Heart left ventricle (tissue), 16 donors: Measurements from ENCODE around the gene RSPO4. TPM values are rescaled to one million over a fixed set of nuclear protein-coding genes. Genes with fewer than 3 reads are reported as not detected.

Experiments
- ATAC-seq, 4 donors: fragments of 200-7000 bp; cut with Tn5 transposase; one replicate each; pipeline ENCODE4 v1.9.1; 2020 to 2022; ENCODE audit warnings: moderate library complexity in 4 of 4, mild to moderate bottlenecking in 3 of 4, moderate number of reproducible peaks in 1 of 4
- DNase-seq, 5 donors: peaks; one replicate each; pipeline ENCODE4 v3.0.0-alpha.2; 2020
- H3K27ac ChIP-seq, 12 donors: fragments of 200-600 bp; sonication (generic) in 4 of 12; one replicate each; pipeline versions ENCODE4 v1.5.0 to v1.8.0; 2016 to 2022; ENCODE audit warnings: mild to moderate bottlenecking in 2 of 12
- H3K27me3 ChIP-seq, 9 donors: fragments of 200-600 bp; sonication (generic) in 2 of 9; one replicate each; pipeline versions ENCODE4 v1.5.1 to v1.8.0; 2016 to 2022; ENCODE audit warnings: mild to moderate bottlenecking in 3 of 9
- H3K36me3 ChIP-seq, 9 donors: fragments of 200-600 bp; sonication (generic) in 2 of 9; one replicate each; pipeline versions ENCODE4 v1.5.0 to v1.8.0; 2018 to 2022; ENCODE audit warnings: mild to moderate bottlenecking in 2 of 9
- H3K4me1 ChIP-seq, 12 donors: fragments of 200-600 bp; sonication (generic) in 4 of 12; one replicate each; pipeline versions ENCODE4 v1.5.0 to v1.8.0; 2016 to 2022; ENCODE audit warnings: mild to moderate bottlenecking in 3 of 12
- H3K4me3 ChIP-seq, 12 donors: fragments of 200-600 bp; sonication (generic) in 4 of 12; one replicate each; pipeline versions ENCODE4 v1.5.0 to v1.8.0; 2017 to 2022; ENCODE audit warnings: mild to moderate bottlenecking in 9 of 12, moderate library complexity in 4 of 12
- H3K9me3 ChIP-seq, 12 donors: fragments of 200-600 bp; sonication (generic) in 4 of 12; one replicate each; pipeline versions ENCODE4 v1.5.0 to v1.8.0; 2016 to 2022; ENCODE audit warnings: mild to moderate bottlenecking in 1 of 12
- CTCF ChIP-seq, 12 donors: fragments of 200-600 bp; sonication (generic) in 4 of 12; IDR thresholded peaks; one replicate each; pipeline versions ENCODE4 v1.5.0 to v1.8.0; 2018 to 2022; ENCODE audit warnings: antibody characterized with exemption in 12 of 12, mild to moderate bottlenecking in 5 of 12
- POLR2A ChIP-seq, 2 donors: fragments of 450-650 bp; IDR thresholded peaks; one replicate each; pipeline ENCODE4 v1.6.1; 2017; ENCODE audit warnings: antibody characterized with exemption in 2 of 2, mild to moderate bottlenecking in 2 of 2, moderate library complexity in 2 of 2
- WGBS, 4 donors: extraction: QIAGEN DNeasy Blood & Tissue Kit in 2 of 4; methylation state at CpG; one replicate each; pipeline versions ENCODE4 v1.1.5 to v1.1.7; 2013 to 2018; 5-methylcytosine and 5-hydroxymethylcytosine counted together
- intact Hi-C, 10 donors: fragments of 100-400 bp; cut with DNase I; formaldehyde crosslinking; loops; one replicate each; pipeline versions ENCODE4 v1.11.1 to v1.14.2; 2022
- polyA plus RNA-seq, 2 donors: library from polyadenylated mRNA; stranded (reverse); fragments of 200-250 nt; gene quantifications; one replicate each; pipeline ENCODE4 v1.2.3, GENCODE V29; 2013
- total RNA-seq, 9 donors: library from RNA; depleted of rRNA in 2 of 9; stranded (reverse); fragments of >200 nt in 2 of 9; fragmentation: NEBNext Ultra II Directional in 3 of 9; extraction: Animal tissue kit (Norgen Biotek cat#: 25700) in 3 of 9; gene quantifications; one replicate each; pipeline versions ENCODE4 v1.1.0 to v1.2.4, GENCODE V29; 2016 to 2023
- donor health status: ischemic (EF 13 %, LVEDD 7.1; RV severe dilation, severe dysfunction).
- donor health status: healthy with polysubstance abuse.
- donor health status: DM: no; HTN: yes; CAD: no.
- donor health status: DM: no; HTN: no; CAD: no.
- donor health status: ischemic (EF 25% LVEDD 6.9; RV normal size, moderate dysfunction).
- donor health status: ischemic (EF 25% LVEDD 5.7; RV mildly dilated, moderate dysfunction).
- donor health status: healthy.
- donor health status: DM: yes; HTN: yes; CAD: no.
- donor health status: ischemic (EF 35%, LVEDD 5.7; RV mildly dilated, moderate dysfunction).
- donor health status: nonischemic (EF 11% LVEDD 7.7; RV severe dilation, severe dysfunction).
- donor health status: DM: yes; HTN: yes; CAD: no.
- donor health status: PGD.
- donor health status: ischemic (EF 29% LVEDD 5.4; RV normal size, mild dysfunction).
- donor health status: nonischemic (EF 23%, LVEDD 6.1; RV moderate dilation, normal function).

The RSPO4 gene
- total and polyA plus RNA-seq, 11 donors, result 0.04 to 0.27 (median 0.25) TPM; not detected in 8

- 58 to 69% (median 65%) methylated on average over 7 of the region's 7 CpGs for WGBS, 4 donors
- DNase-seq (no peak), ATAC-seq (no peak)
- Histone ChIP-seq H3K4me3 (no peak overlapping the region), H3K27me3 (peaks cover 0 to 6% (median 0%) of the 10 kb centered on the region in 9 donors), H3K4me1 (no peaks in the 10 kb centered on the region), H3K27ac (no peak overlapping the region), H3K9me3 (no peaks in the 10 kb centered on the region), H3K36me3 (no peaks in the 10 kb centered on the region)
- TF ChIP-seq POLR2A (IDR thresholded peaks at IDR 0.05) (no peak), CTCF (IDR thresholded peaks at IDR 0.05) (no peak)
- intact Hi-C loops, result no loop called here
Observed at GRCh38 chr20:1013566-1014340, 11.6 kb upstream of the RSPO4 start.

- no peak for TF ChIP-seq POLR2A (IDR thresholded peaks at IDR 0.05)
- no peak for TF ChIP-seq CTCF (IDR thresholded peaks at IDR 0.05)
- 44 to 55% (median 48%) methylated on average over 10 of the region's 10 CpGs for WGBS, 4 donors
Observed at GRCh38 chr20:1012359-1013168, 10.5 kb upstream of the RSPO4 start.

GRCh38 chr20:1010659-1011058 is 8.5 kb upstream of the RSPO4 start:
- ATAC-seq (no peak), DNase-seq (no peak)
- intact Hi-C loops, result no loop called here
- Histone ChIP-seq H3K4me3 (no peak overlapping the region), H3K4me1 (no peaks in the 10 kb centered on the region), H3K27ac (no peak overlapping the region), H3K27me3 (peaks cover 0 to 22% (median 0%) of the 10 kb centered on the region in 9 donors), H3K36me3 (no peaks in the 10 kb centered on the region), H3K9me3 (no peaks in the 10 kb centered on the region)
- TF ChIP-seq CTCF (IDR thresholded peaks at IDR 0.05) (no peak), POLR2A (IDR thresholded peaks at IDR 0.05) (no peak)
- 86 to 92% (median 90%) methylated on average over 5 to 6 of the region's 6 CpGs for WGBS, 4 donors

More at GRCh38 chr20:1012359-1013168, 10.5 kb upstream of the RSPO4 start:
- Histone ChIP-seq H3K4me1 (no peaks in the 10 kb centered on the region), H3K27me3 (peaks cover 0 to 14% (median 0%) of the 10 kb centered on the region in 9 donors), H3K27ac (no peak overlapping the region), H3K9me3 (no peaks in the 10 kb centered on the region), H3K36me3 (no peaks in the 10 kb centered on the region), H3K4me3 (no peak overlapping the region)
- ATAC-seq, result no peak
- no peak for DNase-seq
- intact Hi-C loops, result no loop called here

GRCh38 chr20:1005452-1006027 is 3.4 kb upstream of the RSPO4 start:
- H3K27ac ChIP-seq, result no peak overlapping the region
- no peaks in the 10 kb centered on the region for H3K9me3 ChIP-seq
- peaks cover 10 to 56% (median 31%) of the 10 kb centered on the region in 9 donors for H3K27me3 ChIP-seq
- TF ChIP-seq CTCF (IDR thresholded peaks at IDR 0.05) (no peak), POLR2A (IDR thresholded peaks at IDR 0.05) (no peak)
- H3K36me3 ChIP-seq, result no peaks in the 10 kb centered on the region
- no peak overlapping the region for H3K4me3 ChIP-seq
- H3K4me1 ChIP-seq, result peaks cover 0 to 9% (median 0%) of the 10 kb centered on the region in 12 donors
- intact Hi-C loops, result no loop called here
- ATAC-seq, result peak in 2 of 4 donors; percentile 50 to 54
- DNase-seq, result no peak
- 37 to 67% (median 40%) methylated on average over 3 to 5 of the region's 5 CpGs for WGBS, 4 donors
